Cardiac fibroblast (primary cell): Measurements from ENCODE around the gene CDR2.

ENCODE experiments used
- DNase-seq, 2 donors: peaks; one replicate each; pipeline versions ENCODE4 v3.0.0 to v3.0.0-alpha.2; 2010; ENCODE audit warnings: low read depth in 2 of 2
- H3K4me3 ChIP-seq, 2 donors: replicated peaks in 1 of 2; 1 replicate in 1 of 2; 2 replicates in 1 of 2; pipeline ENCODE4 v1.5.1; 2011; ENCODE audit warnings: low read depth in 2 of 2, low read length in 2 of 2, mild to moderate bottlenecking in 2 of 2, moderate library complexity in 1 of 2
- CTCF ChIP-seq: IDR thresholded peaks from one replicate; pipeline ENCODE4 v1.5.1; 2011; ENCODE audit warnings: low read depth, mild to moderate bottlenecking, low read length, inconsistent platforms

The CDR2 gene

GRCh38 chr16:22321340-22322001 is 52.9 kb downstream of the CDR2 start:
- H3K4me3 ChIP-seq = no peak overlapping the region
- peak; percentile 81 for TF ChIP-seq CTCF
- peak; percentile 81 to 82 for DNase-seq

- TF ChIP-seq CTCF = no peak
Observed at GRCh38 chr16:22320572-22321339, 53.7 kb downstream of the CDR2 start.

GRCh38 chr16:22318690-22319358 is 55.6 kb downstream of the CDR2 start:
- no peak overlapping the region for H3K4me3 ChIP-seq
- DNase-seq = peak; percentile 43 to 50
- TF ChIP-seq CTCF = peak; percentile 78

More at GRCh38 chr16:22320572-22321339, 53.7 kb downstream of the CDR2 start:
- DNase-seq = no peak
- H3K4me3 ChIP-seq = no peak overlapping the region

GRCh38 chr16:22317625-22318024 is 56.8 kb downstream of the CDR2 start:
- H3K4me3 ChIP-seq = no peak overlapping the region
- no peak for DNase-seq
- TF ChIP-seq CTCF = no peak

GRCh38 chr16:22317001-22317530 is 57.4 kb downstream of the CDR2 start:
- no peak overlapping the region for H3K4me3 ChIP-seq
- no peak for TF ChIP-seq CTCF
- DNase-seq = no peak

GRCh38 chr16:22316411-22316811 is 58.0 kb downstream of the CDR2 start:
- no peak overlapping the region for H3K4me3 ChIP-seq
- DNase-seq = no peak
- no peak for TF ChIP-seq CTCF
